Kidney (tissue), 14 donors: ENCODE data around the gene HAUS3. TPM values are rescaled to one million over a fixed set of nuclear protein-coding genes. Genes with fewer than 3 reads are reported as not detected.
A peak's percentile ranks its signal among the peaks of the same experiment; 100 is the strongest.

Experiments used
- DNase-seq, 5 donors: peaks; one replicate each; pipeline ENCODE4 v3.0.0-alpha.2; 2013 to 2020
- FAIRE-seq: peaks from 2 replicates; lab custom pipeline; 2012; peaks lifted over from hg19 to GRCh38; lab: Jason Lieb, UNC
- H3K27ac ChIP-seq, 2 donors: one replicate each; pipeline ENCODE4 v1.7.0; 2013; ENCODE audit warnings: low read depth in 2 of 2, low read length in 2 of 2, inconsistent platforms in 1 of 2
- H3K27me3 ChIP-seq: one replicate; pipeline ENCODE4 v1.7.1; 2013; ENCODE audit warnings: low read length, inconsistent platforms; ENCODE audit not compliant: control insufficient read depth, insufficient read depth
- H3K36me3 ChIP-seq, 3 donors: one replicate each; pipeline versions ENCODE4 v1.7.0 to v1.7.1; 2013; ENCODE audit warnings: low read length in 3 of 3, control low read depth in 1 of 3, inconsistent platforms in 1 of 3; ENCODE audit not compliant: insufficient read depth in 3 of 3, control insufficient read depth in 2 of 3
- H3K4me1 ChIP-seq, 3 donors: one replicate each; pipeline versions ENCODE4 v1.7.0 to v1.7.1; 2013; ENCODE audit warnings: low read length in 3 of 3, inconsistent platforms in 1 of 3, low read depth in 1 of 3; ENCODE audit not compliant: control insufficient read depth in 2 of 3, insufficient read depth in 2 of 3
- H3K4me3 ChIP-seq, 3 donors: one replicate each; pipeline versions ENCODE4 v1.7.0 to v1.8.1; 2013; ENCODE audit warnings: low read length in 3 of 3, control low read depth in 1 of 3, inconsistent platforms in 1 of 3
- H3K9ac ChIP-seq, 3 donors: one replicate each; pipeline versions ENCODE4 v1.7.0 to v1.7.1; 2013; ENCODE audit warnings: low read length in 3 of 3, control low read depth in 1 of 3, inconsistent platforms in 1 of 3
- H3K9me3 ChIP-seq, 3 donors: one replicate each; pipeline versions ENCODE4 v1.7.0 to v1.7.1; 2013; ENCODE audit warnings: low read length in 3 of 3, control low read depth in 1 of 3, inconsistent platforms in 1 of 3; ENCODE audit not compliant: control insufficient read depth in 2 of 3, insufficient read depth in 1 of 3
- intact Hi-C: fragments of 100-400 bp; cut with DNase I; formaldehyde crosslinking; loops from one replicate; pipeline ENCODE4 v1.11.1; 2022
- polyA plus RNA-seq: library from polyadenylated mRNA; stranded (reverse); fragments of 350-450 nt; fragmentation: Illumina TruSeq; extraction: RNeasy Lipid Tissue Mini Kit (QIAGEN cat#74804); gene quantifications from one replicate; pipeline ENCODE4 v1.2.3, GENCODE V29; 2014; ENCODE audit warnings: low read depth, low replicate concordance; ENCODE audit not compliant: insufficient read depth
- total RNA-seq: library from RNA; stranded (reverse); fragmentation: NEBNext Ultra II Directional; extraction: Animal tissue kit (Norgen Biotek cat#: 25700); gene quantifications from one replicate; pipeline ENCODE4 v1.2.1, GENCODE V29; 2021
- TF ChIP-seq, protein P1 (sequence below): IDR thresholded peaks from 3 replicates; pipeline ENCODE4 v1.5.1; 2012; ENCODE audit warnings: mild to moderate bottlenecking, moderate library complexity, borderline replicate concordance; ENCODE audit not compliant: insufficient read depth; ENCODE audit errors: extremely low read depth
- donor health status: control.
- donor health status: control.
- donor health status: control.
- donor health status: control.
- donor health status: control.
- donor health status: DM: yes; HTN: yes; CAD: no.
- donor health status: Normal renal cell carcinoma (clear cell type).

Gene HAUS3
- total and polyA plus RNA-seq, 2 donors from 2014 or later = 4.1 to 12.1 TPM

DNA sequence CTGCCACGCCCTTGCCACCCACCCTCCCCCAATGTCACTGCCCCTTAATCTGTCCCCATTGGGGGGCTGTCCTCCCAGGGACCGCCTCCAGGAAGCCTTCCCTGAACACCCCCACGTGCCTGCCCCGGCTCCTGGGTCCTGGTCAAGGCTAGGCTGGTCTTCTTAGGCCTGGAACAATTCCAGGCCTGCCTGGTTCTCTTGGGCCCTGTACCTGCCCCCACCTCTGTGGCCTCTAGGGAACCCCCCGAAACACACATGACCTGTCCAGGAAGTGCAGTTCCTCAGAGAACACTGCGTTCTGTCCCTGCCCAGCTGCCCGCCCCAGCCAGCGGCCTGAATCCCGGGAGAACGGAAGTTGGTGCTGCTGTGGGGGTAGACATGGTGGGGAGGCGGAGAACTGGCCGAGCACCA lies 14.9 kb upstream of the HAUS3 start:
- H3K4me1 ChIP-seq = peaks cover 0 to 60% (median 18%) of the 10 kb centered on the region in 3 donors
- H3K27ac ChIP-seq = peak overlapping the region; percentile 87 to 90
- FAIRE-seq (no peak), DNase-seq (peak in 2 of 5 donors; percentile 8 to 95)
- H3K9ac ChIP-seq = peak overlapping the region in 1 of 3 donors; percentile 51
- intact Hi-C loops = no loop called here
- peaks cover 0 to 10% (median 6%) of the 10 kb centered on the region in 3 donors for H3K36me3 ChIP-seq
- TF ChIP-seq, protein P1, sequence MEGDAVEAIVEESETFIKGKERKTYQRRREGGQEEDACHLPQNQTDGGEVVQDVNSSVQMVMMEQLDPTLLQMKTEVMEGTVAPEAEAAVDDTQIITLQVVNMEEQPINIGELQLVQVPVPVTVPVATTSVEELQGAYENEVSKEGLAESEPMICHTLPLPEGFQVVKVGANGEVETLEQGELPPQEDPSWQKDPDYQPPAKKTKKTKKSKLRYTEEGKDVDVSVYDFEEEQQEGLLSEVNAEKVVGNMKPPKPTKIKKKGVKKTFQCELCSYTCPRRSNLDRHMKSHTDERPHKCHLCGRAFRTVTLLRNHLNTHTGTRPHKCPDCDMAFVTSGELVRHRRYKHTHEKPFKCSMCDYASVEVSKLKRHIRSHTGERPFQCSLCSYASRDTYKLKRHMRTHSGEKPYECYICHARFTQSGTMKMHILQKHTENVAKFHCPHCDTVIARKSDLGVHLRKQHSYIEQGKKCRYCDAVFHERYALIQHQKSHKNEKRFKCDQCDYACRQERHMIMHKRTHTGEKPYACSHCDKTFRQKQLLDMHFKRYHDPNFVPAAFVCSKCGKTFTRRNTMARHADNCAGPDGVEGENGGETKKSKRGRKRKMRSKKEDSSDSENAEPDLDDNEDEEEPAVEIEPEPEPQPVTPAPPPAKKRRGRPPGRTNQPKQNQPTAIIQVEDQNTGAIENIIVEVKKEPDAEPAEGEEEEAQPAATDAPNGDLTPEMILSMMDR = no peak
- no peak overlapping the region for H3K4me3 ChIP-seq
- no peaks in the 10 kb centered on the region for H3K9me3 ChIP-seq
- H3K27me3 ChIP-seq = no peaks in the 10 kb centered on the region

DNA sequence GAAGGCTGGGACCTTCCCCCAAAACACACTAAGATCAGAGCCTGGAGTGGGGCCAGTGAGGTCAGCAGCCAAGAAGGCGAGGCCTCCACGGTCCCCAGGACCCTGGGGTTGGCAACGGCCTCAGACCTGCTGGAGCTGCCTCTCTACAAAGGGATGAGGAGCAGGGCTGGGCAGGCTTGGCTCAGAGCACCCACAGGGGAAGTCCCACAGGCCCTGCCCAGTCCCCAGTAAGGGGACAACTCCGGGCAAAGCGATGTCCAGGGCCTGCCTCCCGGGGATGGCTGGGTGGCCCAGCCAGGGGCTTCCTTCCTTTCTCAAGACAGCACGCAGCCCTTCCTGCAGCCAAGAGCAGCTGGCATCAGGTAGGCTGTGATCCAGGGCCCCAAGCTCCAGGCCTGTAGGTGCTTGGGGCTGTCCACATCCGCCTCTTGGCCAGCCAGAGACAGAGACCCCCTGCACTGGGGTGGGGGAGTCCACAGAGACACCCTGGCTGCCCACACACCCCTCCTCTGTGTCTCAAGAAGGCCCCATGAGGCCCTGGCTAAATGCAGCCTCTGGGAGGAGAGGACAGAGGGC lies 14.3 kb upstream of the HAUS3 start:
- no peak overlapping the region for H3K4me3 ChIP-seq
- peaks cover 0 to 10% (median 6%) of the 10 kb centered on the region in 3 donors for H3K36me3 ChIP-seq
- no peaks in the 10 kb centered on the region for H3K27me3 ChIP-seq
- DNase-seq (peak in 2 of 5 donors; percentile 8 to 85), FAIRE-seq (no peak)
- TF ChIP-seq, protein P1 = no peak
- H3K4me1 ChIP-seq = peaks cover 0 to 60% (median 18%) of the 10 kb centered on the region in 3 donors
- intact Hi-C loops = no loop called here
- no peak overlapping the region for H3K9ac ChIP-seq
- H3K27ac ChIP-seq = peak overlapping the region; percentile 87 to 90
- no peaks in the 10 kb centered on the region for H3K9me3 ChIP-seq

DNA sequence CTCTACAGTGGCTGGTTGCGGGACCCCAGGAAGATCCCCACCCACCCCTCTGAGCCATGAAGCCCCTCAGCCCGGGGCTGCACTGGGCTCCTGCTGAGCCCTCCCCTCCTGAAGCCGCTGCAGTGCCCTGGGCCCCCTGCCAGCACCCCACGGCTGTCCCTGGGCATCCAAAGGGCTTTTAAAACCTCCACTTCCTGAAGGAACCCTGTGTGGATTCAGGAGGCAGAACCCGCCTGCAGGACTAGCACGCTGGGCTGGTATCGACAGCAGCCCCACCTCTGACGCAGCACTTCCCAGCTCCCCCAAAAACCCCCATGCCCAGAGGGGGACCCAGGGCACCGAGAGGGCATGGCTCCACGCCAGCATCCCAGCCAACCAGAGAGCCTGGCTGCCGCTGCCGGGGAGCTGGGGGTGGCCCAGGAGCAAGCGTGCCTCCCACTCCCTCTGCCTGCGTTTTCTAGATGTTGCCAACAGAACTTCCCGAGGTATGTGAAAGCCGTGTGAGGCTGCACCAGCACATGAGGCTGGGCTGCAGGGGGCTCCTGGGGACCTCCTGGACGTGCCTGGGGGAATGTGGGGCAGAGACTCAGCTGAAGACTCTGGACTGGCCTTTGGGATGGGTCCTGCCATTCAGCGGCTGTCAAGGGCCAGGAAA lies 13.7 kb upstream of the HAUS3 start:
- Histone ChIP-seq H3K4me3 (no peak overlapping the region), H3K27ac (peak overlapping the region; percentile 87 to 90), H3K9ac (no peak overlapping the region), H3K4me1 (peaks cover 0 to 59% (median 16%) of the 10 kb centered on the region in 3 donors), H3K27me3 (no peaks in the 10 kb centered on the region), H3K36me3 (peaks cover 0 to 10% (median 6%) of the 10 kb centered on the region in 3 donors), H3K9me3 (no peaks in the 10 kb centered on the region)
- intact Hi-C loops = no loop called here
- DNase-seq = peak; percentile 32 to 87 (median 55)
- no peak for FAIRE-seq
- TF ChIP-seq, protein P1 = no peak
